ENCODE data around the gene MKNK2.

Gene MKNK2

DNA sequence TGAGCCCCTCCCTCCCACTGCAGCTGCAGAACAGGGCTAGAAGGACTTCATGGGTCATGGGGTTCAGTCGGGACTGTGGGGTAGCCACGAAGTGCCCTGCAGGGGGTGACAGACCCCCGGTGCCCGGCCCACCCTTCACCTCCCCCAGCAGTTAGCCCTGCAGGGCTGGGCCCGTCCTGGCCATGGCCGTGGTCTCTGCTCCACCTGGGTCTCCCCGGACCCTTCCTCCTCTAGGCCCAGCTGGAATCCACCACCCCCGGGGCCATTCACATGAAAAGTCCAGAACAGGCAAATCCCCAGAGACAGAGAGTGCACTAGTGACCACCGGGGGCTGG is 17.3 kb downstream of the MKNK2 start:
- TF ChIP-seq, protein P1, sequence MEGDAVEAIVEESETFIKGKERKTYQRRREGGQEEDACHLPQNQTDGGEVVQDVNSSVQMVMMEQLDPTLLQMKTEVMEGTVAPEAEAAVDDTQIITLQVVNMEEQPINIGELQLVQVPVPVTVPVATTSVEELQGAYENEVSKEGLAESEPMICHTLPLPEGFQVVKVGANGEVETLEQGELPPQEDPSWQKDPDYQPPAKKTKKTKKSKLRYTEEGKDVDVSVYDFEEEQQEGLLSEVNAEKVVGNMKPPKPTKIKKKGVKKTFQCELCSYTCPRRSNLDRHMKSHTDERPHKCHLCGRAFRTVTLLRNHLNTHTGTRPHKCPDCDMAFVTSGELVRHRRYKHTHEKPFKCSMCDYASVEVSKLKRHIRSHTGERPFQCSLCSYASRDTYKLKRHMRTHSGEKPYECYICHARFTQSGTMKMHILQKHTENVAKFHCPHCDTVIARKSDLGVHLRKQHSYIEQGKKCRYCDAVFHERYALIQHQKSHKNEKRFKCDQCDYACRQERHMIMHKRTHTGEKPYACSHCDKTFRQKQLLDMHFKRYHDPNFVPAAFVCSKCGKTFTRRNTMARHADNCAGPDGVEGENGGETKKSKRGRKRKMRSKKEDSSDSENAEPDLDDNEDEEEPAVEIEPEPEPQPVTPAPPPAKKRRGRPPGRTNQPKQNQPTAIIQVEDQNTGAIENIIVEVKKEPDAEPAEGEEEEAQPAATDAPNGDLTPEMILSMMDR (IDR thresholded peaks at IDR 0.05; ENCODE audit: low read depth, low read length) = no peak
- no peak for DNase-seq (ENCODE audit: low read depth in 2 of 2)
- no peak overlapping the region for H3K4me3 ChIP-seq (replicated peaks in 1 of 2; ENCODE audit: low read depth in 2 of 2, low read length in 2 of 2)

DNA sequence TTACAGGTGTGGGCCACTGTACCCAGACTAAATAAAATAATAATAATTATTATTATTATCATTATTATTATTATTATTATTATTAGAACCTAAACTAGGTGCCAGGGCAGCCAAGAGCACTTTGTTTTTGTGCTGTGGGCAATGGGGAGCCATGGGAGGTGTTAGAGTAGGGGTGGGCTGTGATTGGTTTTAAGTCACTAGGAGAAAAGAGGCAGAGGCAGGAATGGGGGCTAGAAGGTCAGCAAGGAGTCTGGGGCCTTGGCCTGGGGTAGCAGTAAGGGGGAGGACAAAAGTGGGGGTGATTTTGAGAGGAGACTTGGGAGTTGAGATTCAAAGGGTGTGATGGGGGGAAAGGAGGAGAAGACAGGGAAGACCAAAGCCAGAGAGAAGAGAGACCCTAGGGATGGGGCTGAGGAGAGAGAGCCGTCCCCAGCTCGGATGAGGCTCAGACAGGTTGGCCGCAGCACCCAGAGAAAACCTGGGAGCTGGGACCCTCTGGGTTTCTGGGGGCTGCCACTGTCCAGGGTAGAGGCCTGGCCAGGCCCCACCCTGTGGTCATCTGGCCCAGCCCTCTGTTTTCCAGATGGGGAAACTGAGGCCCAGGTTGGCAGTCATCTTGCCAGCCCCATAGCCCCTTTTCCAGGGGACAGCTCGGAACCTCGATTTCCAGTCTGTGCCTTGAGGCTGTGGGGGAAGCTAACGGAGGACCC is 17.8 kb downstream of the MKNK2 start:
- DNase-seq (ENCODE audit: low read depth in 2 of 2) = no peak
- TF ChIP-seq, protein P1 (IDR thresholded peaks at IDR 0.05; ENCODE audit: low read depth, low read length) = no peak
- no peak overlapping the region for H3K4me3 ChIP-seq (replicated peaks in 1 of 2; ENCODE audit: low read depth in 2 of 2, low read length in 2 of 2)

DNA sequence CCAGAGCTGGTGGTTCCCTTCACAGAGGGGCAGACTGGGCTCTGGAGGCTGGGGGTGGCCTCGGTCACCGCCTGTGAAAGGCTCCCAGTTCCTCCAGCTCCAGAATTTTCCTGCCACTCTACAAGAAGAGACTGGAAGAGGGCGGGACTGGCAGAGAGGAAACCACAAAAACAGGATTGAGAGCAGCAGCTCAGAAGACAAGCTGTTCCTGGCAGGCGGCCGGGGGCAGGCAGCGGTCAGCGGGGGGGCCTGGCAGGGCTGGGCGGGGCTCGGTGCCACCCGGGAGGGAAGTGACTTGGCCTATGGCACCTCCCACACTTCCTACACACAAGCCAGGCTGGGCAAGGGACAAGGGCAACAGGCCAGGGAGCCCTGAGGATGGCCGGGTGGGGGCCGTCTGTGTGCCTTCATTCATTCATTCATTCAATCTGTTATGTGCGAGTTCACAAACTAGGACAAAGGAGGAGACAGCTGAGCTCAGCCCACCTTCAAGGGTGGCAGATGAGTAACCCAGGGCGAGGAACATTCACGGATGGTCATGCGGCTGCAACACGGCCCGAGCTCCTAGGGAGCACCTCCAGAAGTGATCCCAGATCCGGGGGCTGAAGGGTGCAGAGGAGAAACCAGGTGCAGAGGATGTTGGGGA is 18.6 kb downstream of the MKNK2 start:
- H3K4me3 ChIP-seq (replicated peaks in 1 of 2; ENCODE audit: low read depth in 2 of 2, low read length in 2 of 2) = no peak overlapping the region
- peak; percentile 84 to 93 for DNase-seq (ENCODE audit: low read depth in 2 of 2)
- TF ChIP-seq, protein P1 (IDR thresholded peaks at IDR 0.05; ENCODE audit: low read depth, low read length) = no peak

DNA sequence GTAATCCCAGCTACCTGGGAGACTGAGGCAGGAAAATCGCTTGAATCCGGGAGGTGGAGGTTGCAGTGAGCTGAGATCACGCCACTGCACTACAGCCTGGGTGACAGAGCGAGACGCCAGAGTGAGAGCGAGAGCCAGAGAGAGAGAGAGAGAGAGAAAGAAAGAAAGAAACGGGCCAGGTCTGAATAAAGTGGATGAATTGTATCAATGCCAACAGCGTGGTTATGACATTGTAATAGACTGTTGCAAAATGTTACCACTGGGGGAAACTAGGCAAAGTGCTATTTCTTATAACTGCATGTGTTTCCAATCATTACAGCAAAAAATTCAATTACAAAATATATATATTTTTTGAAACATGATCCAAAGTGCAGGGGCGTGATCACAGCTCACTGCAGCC is 23.7 kb downstream of the MKNK2 start:
- TF ChIP-seq, protein P1 (IDR thresholded peaks at IDR 0.05; ENCODE audit: low read depth, low read length) = peak; percentile 9
- DNase-seq (ENCODE audit: low read depth in 2 of 2) = peak; percentile 84 to 87
- H3K4me3 ChIP-seq (replicated peaks in 1 of 2; ENCODE audit: low read depth in 2 of 2, low read length in 2 of 2) = no peak overlapping the region

DNA sequence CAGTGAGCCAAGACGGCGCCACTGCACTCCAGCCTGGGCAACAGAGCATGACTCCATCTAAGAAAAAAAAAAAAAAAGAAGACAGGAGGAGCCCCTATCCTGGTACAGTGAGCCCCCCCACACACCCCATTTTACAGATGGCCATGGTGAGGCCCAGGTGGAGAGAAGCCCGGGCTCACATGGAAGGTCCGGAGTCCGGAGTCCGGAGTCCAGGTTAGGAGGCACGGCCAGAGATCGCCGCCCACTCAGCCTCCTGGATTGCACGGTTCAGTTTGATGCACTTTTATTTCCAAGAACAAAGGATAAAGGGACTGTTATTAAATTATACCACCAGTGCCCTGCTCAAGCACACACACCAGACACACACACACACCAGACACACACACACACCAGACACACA is 24.3 kb downstream of the MKNK2 start:
- TF ChIP-seq, protein P1 (IDR thresholded peaks at IDR 0.05; ENCODE audit: low read depth, low read length) = no peak
- no peak for DNase-seq (ENCODE audit: low read depth in 2 of 2)
- H3K4me3 ChIP-seq (replicated peaks in 1 of 2; ENCODE audit: low read depth in 2 of 2, low read length in 2 of 2) = no peak overlapping the region

DNA sequence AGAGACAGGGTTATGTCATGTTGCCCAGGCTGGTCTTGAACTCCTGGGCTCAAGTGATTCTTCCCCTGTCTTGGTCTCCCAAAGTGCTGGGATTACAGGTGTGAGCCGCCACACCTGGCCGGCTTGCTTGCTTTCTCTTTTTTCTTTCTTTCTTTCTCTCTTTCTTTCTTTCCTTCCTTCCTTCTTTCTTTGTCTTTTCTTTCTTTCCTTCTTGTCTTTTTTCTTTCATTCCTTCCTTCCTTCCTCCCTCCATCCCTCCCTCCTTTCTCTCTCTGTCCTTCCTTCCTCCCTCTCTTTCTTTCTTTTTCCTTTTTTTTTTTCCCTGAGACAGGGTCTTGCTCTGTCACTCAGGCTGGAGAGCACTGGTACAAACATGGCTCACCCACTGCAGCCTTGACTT is 28.8 kb downstream of the MKNK2 start:
- TF ChIP-seq, protein P1 (IDR thresholded peaks at IDR 0.05; ENCODE audit: low read depth, low read length) = no peak
- no peak overlapping the region for H3K4me3 ChIP-seq (replicated peaks in 1 of 2; ENCODE audit: low read depth in 2 of 2, low read length in 2 of 2)

More for the DNA sequence above, 28.8 kb downstream of the MKNK2 start:
- no peak for DNase-seq (ENCODE audit: low read depth in 2 of 2)
